Keratinocyte (primary cell): ENCODE measurements around the gene TAS1R2.

ENCODE experiments used
- CTCF ChIP-seq, 3 experiments: IDR thresholded peaks in 1 of 3; conservative IDR thresholded peaks in 1 of 3; optimal IDR thresholded peaks in 1 of 3; 2 replicates in 2 of 3; 3 replicates in 1 of 3; pipeline versions ENCODE3 to v1.5.1; 2011; ENCODE audit warnings: low read length in 3 of 3, mild to moderate bottlenecking in 3 of 3, moderate library complexity in 2 of 3, control low read depth in 1 of 3, inconsistent platforms in 1 of 3; ENCODE audit not compliant: insufficient read depth in 2 of 3; ENCODE audit errors: extremely low read depth in 1 of 3
- EZH2 ChIP-seq: IDR thresholded peaks from one replicate; pipeline ENCODE4 v1.6.1; 2012; ENCODE audit warnings: inconsistent platforms, mild to moderate bottlenecking, low read length, moderate library complexity

- no peak for TF ChIP-seq CTCF (optimal IDR thresholded peaks at IDR 0.05 in 1 of 3, IDR thresholded peaks at IDR 0.05 in 1 of 3, conservative IDR thresholded peaks at IDR 0.05 in 1 of 3; ENCODE audit: extremely low read depth in 1 of 3, insufficient read depth in 2 of 3, low read length in 3 of 3)
- no peak for TF ChIP-seq EZH2
Measured at GRCh38 chr1:18816808-18817207, 42.7 kb downstream of the TAS1R2 start.
